GM18517 (cell line): ENCODE results near the gene TTC13.

Experiments used
- ATAC-seq: cut with Tn5 transposase; IDR thresholded peaks from one replicate; pipeline ENCODE4 v1.9.1; 2021; ENCODE audit warnings: mild to moderate bottlenecking, moderate library complexity; ENCODE audit not compliant: unreplicated experiment

The TTC13 gene

GRCh38 chr1:230858918-230859729, 119.5 kb downstream of the TTC13 start:
- no peak for ATAC-seq

- no peak for ATAC-seq
Measured at GRCh38 chr1:230858236-230858820, 120.3 kb downstream of the TTC13 start.

GRCh38 chr1:230857822-230858221, 120.8 kb downstream of the TTC13 start:
- ATAC-seq: no peak

- no peak for ATAC-seq
Measured at GRCh38 chr1:230857077-230857476, 121.6 kb downstream of the TTC13 start.
